Stimulated activated CD4-positive, alpha-beta T cell treated with anti-CD3 and anti-CD28 coated beads, Interleukin-12 subunit alpha, Interleukin-12 subunit beta, amount 100 ng/mL, for 24 hours (primary cell): ENCODE measurements around the gene CPZ.
"Not testable (repeated sequence)": the region's sequence is repeated elsewhere in the genome, so short reads cannot be mapped to it uniquely, and the experiment has no call there.

Experiments
- DNase-seq, 2 experiments: peaks; one replicate each; pipeline ENCODE4 v3.0.0-alpha.2; 2020; ENCODE audit warnings: low read depth in 2 of 2

Gene CPZ

GRCh38 chr4:8557151-8558076 lies 35.2 kb upstream of the CPZ start:
- no peak for DNase-seq

- no peak for DNase-seq
Measured at GRCh38 chr4:8558080-8558960, 34.2 kb upstream of the CPZ start.

- DNase-seq: no peak
Measured at GRCh38 chr4:8559011-8559410, 33.6 kb upstream of the CPZ start.

GRCh38 chr4:8559524-8560264 lies 32.9 kb upstream of the CPZ start:
- no peak for DNase-seq

- DNase-seq: no peak
Measured at GRCh38 chr4:8560265-8561047, 32.1 kb upstream of the CPZ start.

GRCh38 chr4:8564595-8564994 lies 28.0 kb upstream of the CPZ start:
- no peak for DNase-seq

GRCh38 chr4:8568068-8568668 lies 24.4 kb upstream of the CPZ start:
- DNase-seq: no peak

GRCh38 chr4:8570201-8570600 lies 22.4 kb upstream of the CPZ start:
- no peak for DNase-seq

GRCh38 chr4:8571702-8572685 lies 20.6 kb upstream of the CPZ start:
- DNase-seq: no peak

GRCh38 chr4:8573266-8573665 lies 19.3 kb upstream of the CPZ start:
- DNase-seq: no peak

- no peak for DNase-seq
Measured at GRCh38 chr4:8574796-8575370, 17.7 kb upstream of the CPZ start.

GRCh38 chr4:8575457-8575856 lies 17.1 kb upstream of the CPZ start:
- DNase-seq: no peak

GRCh38 chr4:8576591-8576990 lies 16.0 kb upstream of the CPZ start:
- DNase-seq: not testable (repeated sequence)

- no peak for DNase-seq
Measured at GRCh38 chr4:8577046-8577445, 15.5 kb upstream of the CPZ start.

- no peak for DNase-seq
Measured at GRCh38 chr4:8577972-8578371, 14.6 kb upstream of the CPZ start.

GRCh38 chr4:8578717-8579116 lies 13.8 kb upstream of the CPZ start:
- no peak for DNase-seq

- no peak for DNase-seq
Measured at GRCh38 chr4:8579526-8580320, 12.8 kb upstream of the CPZ start.
